RWPE2 (cell line): Measurements from ENCODE around the gene BBX.

ENCODE experiments used
- ATAC-seq: fragments of 200-7000 bp; cut with Tn5 transposase; 3 replicates; pipeline ENCODE4 v1.9.1; 2021; ENCODE audit warnings: low read depth
- DNase-seq: peaks from one replicate; pipeline ENCODE4 v3.0.0-alpha.2; 2020; ENCODE audit warnings: low spot score
- H3K27ac ChIP-seq: fragments of 450-650 bp; 2 replicates; pipeline ENCODE4 v1.5.1; 2017; ENCODE audit warnings: mild to moderate bottlenecking; ENCODE audit not compliant: poor library complexity, severe bottlenecking
- H3K27me3 ChIP-seq: fragments of 250-450 bp; sonication (Bioruptor Pico); 2 replicates; pipeline ENCODE4 v1.5.1; 2021; ENCODE audit warnings: mild to moderate bottlenecking, moderate library complexity; ENCODE audit not compliant: insufficient read depth, poor library complexity, severe bottlenecking
- H3K36me3 ChIP-seq: fragments of 250-450 bp; sonication (Bioruptor Pico); 2 replicates; pipeline ENCODE4 v1.5.1; 2020; ENCODE audit warnings: low read depth, mild to moderate bottlenecking, moderate library complexity
- H3K4me1 ChIP-seq: fragments of 250-450 bp; sonication (Bioruptor Pico); 2 replicates; pipeline ENCODE4 v1.5.1; 2021; ENCODE audit warnings: mild to moderate bottlenecking, moderate library complexity; ENCODE audit not compliant: insufficient read depth, poor library complexity, severe bottlenecking
- H3K4me3 ChIP-seq: fragments of 250-450 bp; sonication (Bioruptor Pico); 2 replicates; pipeline ENCODE4 v1.5.1; 2021; ENCODE audit warnings: mild to moderate bottlenecking, moderate library complexity; ENCODE audit not compliant: severe bottlenecking
- H3K9me3 ChIP-seq: fragments of 250-450 bp; sonication (Bioruptor Pico); 2 replicates; pipeline ENCODE4 v1.5.1; 2021; ENCODE audit warnings: mild to moderate bottlenecking, moderate library complexity; ENCODE audit not compliant: severe bottlenecking
- CTCF ChIP-seq: fragments of 450-650 bp; IDR thresholded peaks from one replicate; pipeline ENCODE4 v1.5.1; 2017; ENCODE audit warnings: mild to moderate bottlenecking, moderate library complexity; ENCODE audit not compliant: poor library complexity, severe bottlenecking

BBX gene

DNA sequence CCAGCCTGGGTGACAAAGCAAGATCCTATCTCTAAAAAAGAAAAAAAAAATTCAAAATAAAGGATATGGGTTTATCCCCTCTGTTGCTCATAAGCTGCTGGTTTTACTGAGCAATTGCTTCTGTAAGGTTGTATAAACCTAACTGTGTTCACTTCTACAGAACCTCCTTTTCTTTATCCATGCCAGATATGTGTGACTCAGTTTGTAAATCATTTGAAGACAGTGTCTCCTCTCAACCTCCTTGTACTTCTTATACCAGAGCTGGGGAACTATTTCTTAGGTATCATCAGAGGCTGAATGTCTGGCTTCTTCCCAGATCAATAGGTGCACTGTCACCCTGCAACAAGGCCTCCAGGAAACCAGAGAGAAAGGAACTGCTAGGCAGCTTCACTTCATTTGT lies 294.3 kb downstream of the BBX start:
- no peak overlapping the region for H3K4me3 ChIP-seq
- TF ChIP-seq CTCF = no peak
- no peaks in the 10 kb centered on the region for H3K9me3 ChIP-seq
- H3K27me3 ChIP-seq = no peaks in the 10 kb centered on the region
- H3K27ac ChIP-seq = no peak overlapping the region
- ATAC-seq = no peak; the same call in 2 of the 3 replicates
- H3K4me1 ChIP-seq = no peaks in the 10 kb centered on the region
- no peak for DNase-seq
- H3K36me3 ChIP-seq = no peaks in the 10 kb centered on the region

- no peaks in the 10 kb centered on the region for H3K9me3 ChIP-seq
- no peak overlapping the region for H3K4me3 ChIP-seq
- no peak for TF ChIP-seq CTCF
- no peaks in the 10 kb centered on the region for H3K36me3 ChIP-seq
- no peak for ATAC-seq
- no peaks in the 10 kb centered on the region for H3K27me3 ChIP-seq
- H3K4me1 ChIP-seq = no peaks in the 10 kb centered on the region
- no peak for DNase-seq
- H3K27ac ChIP-seq = no peak overlapping the region
Measured at GRCh38 chr3:107818025-107818424, 295.3 kb downstream of the BBX start.

DNA sequence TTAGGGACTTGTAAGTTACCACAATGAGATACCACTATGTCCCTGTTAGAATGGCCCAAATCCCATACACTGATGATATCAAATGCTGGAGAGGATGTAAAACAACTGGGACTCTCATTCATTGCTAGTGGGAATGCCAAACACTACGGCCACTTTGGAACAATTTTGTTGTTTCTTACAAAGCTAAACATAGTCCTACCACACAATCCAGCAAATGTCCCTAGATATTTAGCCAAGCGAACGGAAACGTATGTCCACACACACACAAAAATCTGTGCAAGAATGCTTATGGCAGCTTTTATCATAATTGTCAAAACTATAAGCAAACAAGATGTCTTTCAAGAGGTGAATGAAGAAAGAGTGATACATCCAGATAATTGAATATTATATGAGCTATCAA lies 296.9 kb downstream of the BBX start:
- Histone ChIP-seq H3K27me3 (no peaks in the 10 kb centered on the region), H3K27ac (no peak overlapping the region), H3K4me3 (no peak overlapping the region), H3K4me1 (no peaks in the 10 kb centered on the region), H3K9me3 (no peaks in the 10 kb centered on the region), H3K36me3 (no peaks in the 10 kb centered on the region)
- no peak for TF ChIP-seq CTCF
- DNase-seq = no peak
- ATAC-seq = no peak

DNA sequence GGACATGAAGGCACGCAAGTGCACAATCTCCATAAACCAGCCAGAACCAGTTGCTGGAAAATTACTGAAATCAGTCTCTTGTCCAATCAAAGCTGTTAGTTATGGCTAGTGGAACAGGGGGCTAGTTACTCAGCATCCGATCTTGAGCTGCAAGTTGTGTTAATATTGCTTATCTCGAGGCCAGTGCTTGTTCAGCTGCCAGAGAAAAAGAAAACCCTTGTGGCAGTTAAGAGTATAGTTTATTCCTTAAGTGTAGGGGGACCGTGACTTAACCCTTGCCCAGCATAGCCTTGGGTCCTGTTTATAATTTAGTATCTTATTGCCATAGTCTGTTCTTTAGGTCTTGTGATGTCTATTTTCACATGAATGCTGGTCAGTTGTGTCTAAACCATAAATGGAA lies 299.5 kb downstream of the BBX start:
- no peak for DNase-seq
- H3K4me1 ChIP-seq = no peaks in the 10 kb centered on the region
- no peaks in the 10 kb centered on the region for H3K27me3 ChIP-seq
- ATAC-seq = no peak
- H3K4me3 ChIP-seq = no peak overlapping the region
- H3K27ac ChIP-seq = no peak overlapping the region
- H3K9me3 ChIP-seq = no peaks in the 10 kb centered on the region
- TF ChIP-seq CTCF = no peak
- no peaks in the 10 kb centered on the region for H3K36me3 ChIP-seq

- no peak for TF ChIP-seq CTCF
- no peak for DNase-seq
- no peaks in the 10 kb centered on the region for H3K36me3 ChIP-seq
- ATAC-seq = no peak
- no peaks in the 10 kb centered on the region for H3K9me3 ChIP-seq
- H3K27me3 ChIP-seq = no peaks in the 10 kb centered on the region
- no peak overlapping the region for H3K27ac ChIP-seq
- no peaks in the 10 kb centered on the region for H3K4me1 ChIP-seq
- no peak overlapping the region for H3K4me3 ChIP-seq
Measured at GRCh38 chr3:107824822-107825371, 302.1 kb downstream of the BBX start.
